Measurements from ENCODE around the gene PLPPR1. TPM values are rescaled to one million over a fixed set of nuclear protein-coding genes. Genes with fewer than 3 reads are reported as not detected.
A peak's percentile ranks its signal among the peaks of the same experiment; 100 is the strongest.
"Not testable (repeated sequence)": the region's sequence is repeated elsewhere in the genome, so short reads cannot be mapped to it uniquely, and the experiment has no call there.

PLPPR1 gene
- total RNA-seq, 1 donor, result not detected

DNA sequence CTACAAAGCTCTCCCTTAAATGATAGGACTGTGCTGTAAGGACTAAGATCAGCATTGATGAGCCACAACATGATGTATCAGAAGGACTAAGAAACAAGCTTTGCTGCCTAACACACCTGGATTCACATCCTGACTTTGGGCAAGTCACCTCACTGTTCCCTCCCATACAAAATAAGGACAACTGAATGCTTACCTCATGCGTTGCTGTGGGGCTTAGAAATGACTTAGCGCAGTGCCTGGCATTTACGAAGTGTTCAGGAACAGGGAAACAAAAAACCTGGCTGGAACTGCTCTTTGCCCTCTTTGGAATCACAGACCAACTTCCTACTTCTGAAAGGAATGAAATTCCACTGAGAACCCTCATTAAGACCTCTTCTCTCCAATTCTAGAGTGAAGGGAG lies 242.6 kb downstream of the PLPPR1 start:
- DNase-seq (ENCODE audit: low read depth in 2 of 3, low spot score in 2 of 3), result no peak

GRCh38 chr9:101274971-101275768 lies 246.6 kb downstream of the PLPPR1 start:
- DNase-seq (ENCODE audit: low read depth in 2 of 3, low spot score in 2 of 3), result no peak

GRCh38 chr9:101275769-101276250 lies 247.3 kb downstream of the PLPPR1 start:
- no peak for DNase-seq (ENCODE audit: low read depth in 2 of 3, low spot score in 2 of 3)

- DNase-seq (ENCODE audit: low read depth in 2 of 3, low spot score in 2 of 3), result not testable (repeated sequence)
Observed at GRCh38 chr9:101291043-101291442, 262.5 kb downstream of the PLPPR1 start.

GRCh38 chr9:101299901-101300300 lies 271.4 kb downstream of the PLPPR1 start:
- no peak for DNase-seq (ENCODE audit: low read depth in 2 of 3, low spot score in 2 of 3)

GRCh38 chr9:101307051-101307450 lies 278.5 kb downstream of the PLPPR1 start:
- no peak for DNase-seq (ENCODE audit: low read depth in 2 of 3, low spot score in 2 of 3)

DNA sequence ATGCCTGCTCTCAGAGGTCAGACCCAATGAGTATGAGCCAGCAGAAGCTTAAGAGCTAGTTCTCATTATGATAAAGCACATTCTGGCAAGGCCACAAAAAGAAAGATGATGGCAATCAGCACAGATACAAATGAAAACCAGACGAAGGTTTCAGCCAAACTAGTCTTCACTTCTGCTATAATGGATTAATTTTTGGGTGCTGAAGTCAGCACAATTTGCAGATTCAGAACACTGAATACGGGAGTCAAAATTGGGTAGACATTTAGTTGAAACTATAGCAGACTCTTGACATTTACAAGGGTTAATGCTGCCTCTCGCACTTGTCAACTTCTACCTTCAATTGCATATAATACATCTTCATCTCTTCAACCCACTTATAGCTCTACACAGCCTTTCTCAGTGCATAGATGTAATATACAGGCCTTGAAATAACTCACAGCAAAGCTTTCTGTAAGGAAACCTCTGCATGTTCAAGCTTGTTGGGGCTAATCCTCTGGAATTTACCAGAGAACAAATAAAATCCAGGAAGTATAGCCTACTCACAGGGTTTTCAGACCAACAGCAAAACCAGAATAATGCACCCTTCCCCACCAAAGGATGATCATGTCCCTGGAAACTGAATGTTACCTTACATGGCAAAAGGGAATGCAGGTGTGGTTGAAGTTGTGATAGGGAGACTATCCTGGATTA lies 279.1 kb downstream of the PLPPR1 start:
- DNase-seq (ENCODE audit: low read depth in 2 of 3, low spot score in 2 of 3), result no peak

DNA sequence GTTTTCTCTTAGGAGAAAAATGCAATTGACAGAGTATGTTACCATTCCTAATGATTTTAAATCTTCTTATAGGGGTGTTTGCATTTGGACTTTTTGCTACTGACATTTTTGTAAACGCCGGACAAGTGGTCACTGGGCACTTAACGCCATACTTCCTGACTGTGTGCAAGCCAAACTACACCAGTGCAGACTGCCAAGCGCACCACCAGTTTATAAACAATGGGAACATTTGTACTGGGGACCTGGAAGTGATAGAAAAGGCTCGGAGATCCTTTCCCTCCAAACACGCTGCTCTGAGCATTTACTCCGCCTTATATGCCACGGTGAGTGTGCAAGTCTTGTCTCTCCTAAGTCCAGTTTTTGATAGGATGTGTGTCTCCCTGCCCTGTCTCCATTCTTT lies 280.6 kb downstream of the PLPPR1 start:
- DNase-seq (ENCODE audit: low read depth in 2 of 3, low spot score in 2 of 3), result no peak

- DNase-seq (ENCODE audit: low read depth in 2 of 3, low spot score in 2 of 3), result no peak
Observed at GRCh38 chr9:101311191-101311590, 282.7 kb downstream of the PLPPR1 start.

DNA sequence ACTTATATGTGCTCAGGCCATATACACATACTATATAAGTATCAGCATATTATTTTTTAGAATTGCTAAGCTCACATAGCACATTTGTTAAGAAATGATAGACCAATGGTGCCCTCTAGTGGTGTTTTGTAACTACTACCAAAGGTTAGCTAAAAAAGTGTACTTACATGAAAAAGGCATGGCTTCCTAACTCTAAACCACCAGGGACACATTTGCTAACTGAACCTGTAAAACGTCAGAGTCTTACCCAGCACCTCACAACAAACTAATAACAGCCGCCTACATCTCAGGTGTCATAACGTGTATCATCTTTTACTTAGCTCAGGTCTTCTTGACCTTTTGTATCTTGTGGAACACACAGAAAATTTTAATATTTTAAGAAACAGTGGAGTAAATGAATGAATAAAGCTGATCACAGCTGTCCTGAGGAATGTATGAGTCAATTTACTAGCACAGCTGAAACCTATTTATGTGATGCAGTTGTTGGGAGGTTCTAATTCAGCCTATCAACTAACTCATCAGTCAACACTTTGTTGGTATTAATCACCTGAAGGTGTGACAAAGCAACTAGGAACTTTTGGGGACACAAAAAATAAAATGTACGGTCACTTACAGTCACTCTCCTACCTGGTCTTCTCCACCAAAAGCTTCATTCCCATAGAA lies 283.4 kb downstream of the PLPPR1 start:
- peak; percentile 18 to 86 (median 61) for DNase-seq (ENCODE audit: low read depth in 2 of 3, low spot score in 2 of 3)

DNA sequence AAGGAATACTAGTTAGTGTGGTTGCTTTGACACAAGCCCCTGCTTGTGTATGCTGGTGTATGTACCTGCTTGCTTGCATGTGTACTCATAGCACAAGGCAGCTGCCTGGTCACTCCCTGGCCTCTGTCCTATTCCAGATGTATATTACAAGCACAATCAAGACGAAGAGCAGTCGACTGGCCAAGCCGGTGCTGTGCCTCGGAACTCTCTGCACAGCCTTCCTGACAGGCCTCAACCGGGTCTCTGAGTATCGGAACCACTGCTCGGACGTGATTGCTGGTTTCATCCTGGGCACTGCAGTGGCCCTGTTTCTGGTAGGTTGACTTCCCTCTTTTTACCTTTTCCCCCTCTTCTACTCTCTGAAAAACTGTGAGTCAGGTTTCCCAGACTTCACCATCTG lies 284.1 kb downstream of the PLPPR1 start:
- DNase-seq (ENCODE audit: low read depth in 2 of 3, low spot score in 2 of 3), result no peak

- no peak for DNase-seq (ENCODE audit: low read depth in 2 of 3, low spot score in 2 of 3)
Observed at GRCh38 chr9:101315112-101315450, 286.6 kb downstream of the PLPPR1 start.

DNA sequence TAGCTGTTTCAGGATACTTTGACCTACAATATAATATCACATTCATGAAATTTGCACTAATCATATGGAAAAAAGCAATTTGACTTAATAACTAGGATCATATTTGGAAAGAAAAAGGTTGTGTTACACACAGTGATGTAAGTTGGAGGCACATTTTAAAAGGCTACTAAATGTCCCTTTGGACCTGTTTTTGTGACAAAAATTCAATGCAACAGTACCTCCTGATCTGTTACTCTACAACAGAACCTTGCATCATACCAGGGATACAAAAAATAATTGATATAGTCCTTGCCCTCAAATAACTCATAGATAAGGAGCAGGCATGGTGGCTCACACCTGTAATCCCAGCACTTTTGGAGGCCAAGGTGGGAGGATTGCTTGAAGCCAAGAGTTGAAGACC lies 289.2 kb downstream of the PLPPR1 start:
- no peak for DNase-seq (ENCODE audit: low read depth in 2 of 3, low spot score in 2 of 3)

DNA sequence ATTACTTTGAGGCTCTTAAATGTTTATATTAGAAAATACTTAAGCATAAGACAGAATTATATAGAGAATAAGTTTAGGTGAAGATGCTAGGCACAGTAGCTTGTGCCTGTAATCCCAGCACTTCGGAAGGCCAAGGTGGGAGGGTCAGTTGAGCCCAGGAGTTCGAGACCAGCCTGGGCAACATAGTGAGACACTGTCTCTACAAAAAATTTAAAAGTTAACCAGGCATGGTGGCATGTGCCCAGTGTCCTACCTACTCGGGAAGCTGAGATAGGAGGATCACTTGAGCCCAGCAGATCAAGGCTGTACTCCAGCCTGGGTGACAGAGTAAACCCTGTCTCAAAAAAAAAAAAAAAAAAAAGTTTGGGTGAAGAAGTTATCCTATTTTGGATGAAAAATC lies 294.6 kb downstream of the PLPPR1 start:
- no peak for DNase-seq (ENCODE audit: low read depth in 2 of 3, low spot score in 2 of 3)

DNA sequence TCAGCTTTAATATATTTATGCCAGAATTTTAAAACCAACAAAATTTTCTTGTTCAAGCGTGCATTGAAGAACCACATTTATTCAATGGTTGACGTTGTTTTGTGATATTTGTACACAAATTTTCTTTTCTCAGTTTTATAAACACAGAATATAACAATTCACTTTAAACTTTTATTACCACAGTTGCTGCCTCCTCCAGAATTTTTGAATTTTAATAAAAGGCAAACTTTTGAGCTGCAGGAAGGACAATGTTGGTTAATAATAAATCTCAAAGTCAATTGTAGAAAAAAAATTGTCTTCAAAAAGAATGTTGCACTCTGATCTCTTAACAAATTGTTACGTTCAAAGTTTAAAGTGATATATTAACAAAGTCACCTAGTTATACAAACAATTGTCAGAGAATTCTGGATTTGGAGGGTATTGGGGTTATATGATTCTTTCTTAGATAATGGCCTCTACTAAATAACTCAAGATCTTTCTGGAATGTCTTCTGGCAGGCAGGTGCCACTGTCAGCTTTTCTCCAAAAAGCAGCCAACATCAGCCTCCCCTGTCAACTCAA lies 295.8 kb downstream of the PLPPR1 start:
- DNase-seq (ENCODE audit: low read depth in 2 of 3, low spot score in 2 of 3), result no peak

GRCh38 chr9:101325053-101325452 lies 296.5 kb downstream of the PLPPR1 start:
- DNase-seq (ENCODE audit: low read depth in 2 of 3, low spot score in 2 of 3), result no peak

DNA sequence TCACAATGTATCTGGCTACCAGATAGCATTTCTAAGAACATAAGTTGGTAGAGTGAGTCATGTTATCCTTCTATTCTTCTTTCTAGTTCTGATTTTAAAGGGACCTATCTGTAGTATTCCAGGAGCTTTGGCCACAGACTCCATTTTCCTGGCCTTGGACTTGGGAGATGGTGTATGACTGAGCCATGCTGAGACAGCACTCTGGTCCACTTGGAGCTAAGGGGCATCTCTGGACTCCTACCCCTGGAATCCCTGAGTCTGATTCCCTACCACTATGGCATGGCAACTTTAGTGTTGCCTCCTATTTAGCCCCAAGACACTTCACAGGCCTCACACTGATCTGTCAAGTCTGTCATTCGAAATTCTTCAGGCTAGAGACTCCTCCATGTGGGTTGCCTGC lies 297.5 kb downstream of the PLPPR1 start:
- no peak for DNase-seq (ENCODE audit: low read depth in 2 of 3, low spot score in 2 of 3)

DNA sequence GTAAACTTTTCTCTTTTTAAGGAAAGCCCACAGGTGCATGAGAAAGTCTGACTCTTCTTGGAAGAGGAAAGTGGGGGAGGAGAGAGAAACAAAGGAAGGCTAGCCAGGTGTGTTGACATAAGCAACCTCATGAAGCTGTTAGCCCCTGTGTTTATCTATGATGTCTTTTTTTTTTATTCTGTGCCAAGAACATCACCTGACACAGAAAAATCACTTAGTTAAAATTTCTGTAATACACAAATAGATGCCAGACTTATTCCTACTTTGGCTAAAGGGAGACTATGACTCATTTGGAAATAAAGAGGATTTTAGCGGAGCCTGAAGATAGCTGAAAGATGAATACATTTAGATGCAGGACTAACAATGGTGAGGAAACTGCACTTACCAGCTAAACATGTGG lies 298.0 kb downstream of the PLPPR1 start:
- no peak for DNase-seq (ENCODE audit: low read depth in 2 of 3, low spot score in 2 of 3)

DNA sequence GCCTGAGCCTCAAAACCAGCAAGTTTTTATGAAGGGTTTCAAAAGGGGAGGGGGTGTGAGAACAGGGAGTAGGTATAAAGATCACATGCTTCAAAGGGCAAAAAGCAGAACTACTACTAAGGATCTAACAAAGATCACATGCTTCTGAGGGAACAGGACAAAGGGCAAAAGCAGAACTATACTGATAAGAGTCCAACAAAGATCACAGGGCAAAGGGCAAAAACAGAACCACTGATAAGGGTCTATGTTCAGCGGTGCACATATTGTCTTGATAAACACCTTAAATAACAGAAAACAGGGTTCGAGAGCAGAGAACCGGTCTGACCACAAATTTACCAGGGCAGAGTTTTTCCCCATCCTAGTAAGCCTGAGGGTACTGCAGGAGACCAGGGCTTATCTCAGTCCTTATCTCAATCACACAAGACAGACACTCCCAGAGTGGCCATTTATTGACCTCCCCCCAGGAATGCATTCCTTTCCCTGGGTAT lies 298.9 kb downstream of the PLPPR1 start:
- DNase-seq (ENCODE audit: low read depth in 2 of 3, low spot score in 2 of 3), result not testable (repeated sequence)

GRCh38 chr9:101332362-101332761 lies 303.8 kb downstream of the PLPPR1 start:
- no peak for DNase-seq (ENCODE audit: low read depth in 2 of 3, low spot score in 2 of 3)

- DNase-seq (ENCODE audit: low read depth in 2 of 3, low spot score in 2 of 3), result no peak
Observed at GRCh38 chr9:101333490-101333889, 305.0 kb downstream of the PLPPR1 start.

All from hematopoietic multipotent progenitor cell (in vitro differentiated cells).